ENCODE data around the gene INF2.

Gene INF2

DNA sequence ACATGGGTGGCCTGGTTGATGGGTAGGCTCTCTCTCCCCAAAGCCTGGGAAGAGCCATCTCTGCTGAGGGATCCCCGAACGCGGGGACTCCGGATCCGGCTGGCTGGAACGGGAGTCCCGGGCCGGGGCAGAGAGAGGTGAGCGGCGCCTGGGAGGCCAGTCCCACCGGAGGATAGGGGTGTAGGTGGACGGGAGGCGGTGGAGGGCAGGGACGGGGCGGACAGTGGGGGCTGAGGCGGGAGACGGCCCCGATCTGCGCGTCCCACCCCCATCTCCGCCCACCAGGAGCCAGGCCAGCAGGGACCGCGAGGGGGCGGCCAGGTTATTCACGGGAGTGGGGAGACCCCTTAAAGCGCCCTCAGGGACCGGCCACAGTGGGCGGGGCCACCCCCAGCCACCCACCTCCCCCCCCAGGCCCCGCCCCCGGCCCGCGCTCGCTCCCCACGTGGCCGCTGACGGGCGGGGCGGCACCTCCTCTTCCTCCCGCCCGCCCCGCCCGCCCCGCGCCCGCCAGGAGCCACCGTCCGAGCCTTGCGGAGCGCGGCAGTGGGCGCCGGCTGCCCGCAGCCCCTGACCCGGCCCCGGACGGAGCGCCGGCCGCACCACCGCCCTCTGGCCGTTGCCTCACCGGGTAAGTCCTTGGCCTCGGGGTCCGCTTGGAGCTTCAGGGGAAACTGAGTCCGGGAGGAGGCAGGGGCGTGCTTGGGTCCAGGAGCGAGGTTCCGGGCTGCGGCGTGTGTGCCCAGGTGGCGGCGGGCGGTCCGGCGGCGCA is at the start of gene INF2:
TSS of gene INF2 (plus strand) at position 510 of the 772 bp plus-strand sequence. CDS start 11,748 bp downstream, outside the sequence.
- POLR2A ChIA-PET = interaction anchor here (0.6 to 3.0 kb wide), 5 partner anchors 8 to 378 kb away, joined by 3 to 21 read pairs (median 9); partner anchors contain the start of gene SIVA1
- TF ChIP-seq TARDBP (IDR thresholded peaks at IDR 0.05) (no peak), L3MBTL2 (conservative IDR thresholded peaks at IDR 0.05) (no peak), HDGF (IDR thresholded peaks at IDR 0.05; ENCODE audit: borderline replicate concordance) (no peak), NFRKB (IDR thresholded peaks at IDR 0.05) (no peak), FOXM1 (IDR thresholded peaks at IDR 0.05; ENCODE audit: borderline replicate concordance) (no peak)
- peak; percentile 77 for DNase-seq (ENCODE audit: extremely low spot score)
- CTCF ChIA-PET = interaction anchor here (0.6 kb wide), 1 partner anchor 18 kb away, joined by 4 read pairs; no protein-coding TSS in a partner anchor

- CTCF ChIA-PET = interaction anchor here (0.6 to 1.1 kb wide), 5 partner anchors 17 to 564 kb away, joined by 3 to 4 read pairs (median 4); no protein-coding TSS in a partner anchor
- DNase-seq (ENCODE audit: extremely low spot score) = peak; percentile 90
- POLR2A ChIA-PET = interaction anchor here (1.2 kb wide), 1 partner anchor 113 kb away, joined by 5 read pairs; the partner anchor contains the start of gene SIVA1
- TF ChIP-seq SUZ12 (IDR thresholded peaks at IDR 0.05) (no peak), PKNOX1 (IDR thresholded peaks at IDR 0.05) (no peak), TARDBP (IDR thresholded peaks at IDR 0.05) (no peak), L3MBTL2 (conservative IDR thresholded peaks at IDR 0.05) (no peak), SP1 (IDR thresholded peaks at IDR 0.05) (no peak), ZNF384 (IDR thresholded peaks at IDR 0.05) (no peak), CTBP1 (IDR thresholded peaks at IDR 0.05; ENCODE audit: borderline replicate concordance) (no peak)
These were observed 49.4 kb upstream of the INF2 start for GRCh38 chr14:104639885-104640548.

GRCh38 chr14:104640681-104641080 is 48.7 kb upstream of the INF2 start:
- CTCF ChIA-PET = interaction anchor here (0.6 to 1.1 kb wide), 4 partner anchors 18 to 565 kb away, joined by 3 to 4 read pairs (median 4); no protein-coding TSS in a partner anchor
- no peak for DNase-seq (ENCODE audit: extremely low spot score)
- POLR2A ChIA-PET = interaction anchor here (1.2 kb wide), 1 partner anchor 112 kb away, joined by 5 read pairs; the partner anchor contains the start of gene SIVA1
- TF ChIP-seq LEF1 (IDR thresholded peaks at IDR 0.05; ENCODE audit: borderline replicate concordance) (no peak), L3MBTL2 (conservative IDR thresholded peaks at IDR 0.05) (no peak), SUZ12 (IDR thresholded peaks at IDR 0.05) (no peak), ZNF384 (IDR thresholded peaks at IDR 0.05) (no peak), ARNT (IDR thresholded peaks at IDR 0.05) (no peak), SP1 (IDR thresholded peaks at IDR 0.05) (no peak), TARDBP (IDR thresholded peaks at IDR 0.05) (no peak), FOXM1 (IDR thresholded peaks at IDR 0.05; ENCODE audit: borderline replicate concordance) (no peak), FOXK2 (IDR thresholded peaks at IDR 0.05) (no peak), FOXA1 (IDR thresholded peaks at IDR 0.05) (no peak)

GRCh38 chr14:104641753-104642539 is 47.5 kb upstream of the INF2 start:
- CTCF ChIA-PET = no interaction called here
- TF ChIP-seq SP1 (IDR thresholded peaks at IDR 0.05) (no peak), ZNF384 (IDR thresholded peaks at IDR 0.05) (no peak), ARNT (IDR thresholded peaks at IDR 0.05) (no peak), FOXK2 (IDR thresholded peaks at IDR 0.05) (no peak), SUZ12 (IDR thresholded peaks at IDR 0.05) (no peak), FOXA1 (IDR thresholded peaks at IDR 0.05) (no peak), ELF4 (IDR thresholded peaks at IDR 0.05) (no peak), HDGF (IDR thresholded peaks at IDR 0.05; ENCODE audit: borderline replicate concordance) (no peak), NFRKB (IDR thresholded peaks at IDR 0.05) (no peak), TARDBP (IDR thresholded peaks at IDR 0.05) (no peak), LEF1 (IDR thresholded peaks at IDR 0.05; ENCODE audit: borderline replicate concordance) (no peak), CTBP1 (IDR thresholded peaks at IDR 0.05; ENCODE audit: borderline replicate concordance) (no peak), PKNOX1 (IDR thresholded peaks at IDR 0.05) (no peak), FOXM1 (IDR thresholded peaks at IDR 0.05; ENCODE audit: borderline replicate concordance) (no peak), L3MBTL2 (conservative IDR thresholded peaks at IDR 0.05) (no peak), BHLHE40 (IDR thresholded peaks at IDR 0.05; ENCODE audit: borderline replicate concordance) (no peak)
- POLR2A ChIA-PET = no interaction called here
- DNase-seq (ENCODE audit: extremely low spot score) = no peak

DNA sequence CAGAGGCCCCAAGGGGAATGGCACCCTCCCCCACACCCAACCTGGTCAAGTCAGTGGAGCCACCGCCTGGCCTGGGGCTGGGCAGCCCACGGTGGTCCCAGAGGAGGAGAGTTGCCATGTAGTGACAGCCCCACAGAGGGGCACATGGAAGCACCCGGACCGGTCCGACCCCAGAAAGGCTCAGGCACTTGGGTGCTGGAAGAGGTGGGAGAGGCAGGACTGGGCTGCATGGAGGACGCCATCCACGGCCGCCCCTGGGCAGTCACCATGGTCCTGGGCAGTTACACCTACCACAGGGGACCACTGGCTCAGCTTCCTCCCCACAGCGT is 46.9 kb upstream of the INF2 start:
- TF ChIP-seq CTBP1 (IDR thresholded peaks at IDR 0.05; ENCODE audit: borderline replicate concordance) = no peak
- TF ChIP-seq ARNT (IDR thresholded peaks at IDR 0.05) = no peak
- no peak for TF ChIP-seq FOXA1 (IDR thresholded peaks at IDR 0.05)
- TF ChIP-seq FOXM1 (IDR thresholded peaks at IDR 0.05; ENCODE audit: borderline replicate concordance) = no peak
- TF ChIP-seq L3MBTL2 (conservative IDR thresholded peaks at IDR 0.05) = no peak
- no peak for TF ChIP-seq PKNOX1 (IDR thresholded peaks at IDR 0.05)
- TF ChIP-seq HDGF (IDR thresholded peaks at IDR 0.05; ENCODE audit: borderline replicate concordance) = no peak
- no peak for TF ChIP-seq SP1 (IDR thresholded peaks at IDR 0.05)
- no peak for TF ChIP-seq FOXK2 (IDR thresholded peaks at IDR 0.05)
- TF ChIP-seq LEF1 (IDR thresholded peaks at IDR 0.05; ENCODE audit: borderline replicate concordance) = no peak
- TF ChIP-seq BHLHE40 (IDR thresholded peaks at IDR 0.05; ENCODE audit: borderline replicate concordance) = no peak
- TF ChIP-seq ZNF384 (IDR thresholded peaks at IDR 0.05) = no peak
- no peak for TF ChIP-seq TARDBP (IDR thresholded peaks at IDR 0.05)
- TF ChIP-seq ELF4 (IDR thresholded peaks at IDR 0.05) = no peak
- TF ChIP-seq NFRKB (IDR thresholded peaks at IDR 0.05) = no peak
- TF ChIP-seq SUZ12 (IDR thresholded peaks at IDR 0.05) = no peak
- no peak for DNase-seq (ENCODE audit: extremely low spot score)
- ChIA-PET POLR2A (no interaction called here), CTCF (no interaction called here)

Data from HEK293T (cell line).